OCI-LY1 (cell line): ENCODE results near the gene SALL4.

ENCODE experiments used
- CTCF ChIP-seq: fragments of 200-600 bp; sonication (generic), shearing (Covaris generic); IDR thresholded peaks from 2 replicates; pipeline ENCODE4 v1.5.1; 2017; ENCODE audit warnings: mild to moderate bottlenecking, antibody characterized with exemption, low read length, moderate library complexity, mixed read lengths
- EZH2 ChIP-seq: fragments of 200-600 bp; sonication (generic), shearing (Covaris generic); IDR thresholded peaks from 2 replicates; pipeline ENCODE4 v1.8.0; 2017; ENCODE audit warnings: borderline replicate concordance, mixed run types, mild to moderate bottlenecking, antibody characterized with exemption, low read length, moderate library complexity, mixed read lengths

- no peak for TF ChIP-seq CTCF
- no peak for TF ChIP-seq EZH2
These were observed 2.4 kb upstream of the SALL4 start for GRCh38 chr20:51804754-51805153.
